Colonic mucosa (tissue), 4 donors: ENCODE measurements around the gene USP32. TPM values are rescaled to one million over a fixed set of nuclear protein-coding genes. Genes with fewer than 3 reads are reported as not detected.
"Not testable (repeated sequence)": the region's sequence is repeated elsewhere in the genome, so short reads cannot be mapped to it uniquely, and the experiment has no call there.

Experiments
- DNase-seq: peaks from one replicate; pipeline ENCODE4 v3.0.0-alpha.2; 2020
- H3K27ac ChIP-seq: fragments of 200-600 bp; one replicate; pipeline ENCODE4 v1.8.0; 2021
- H3K27me3 ChIP-seq: fragments of 200-600 bp; one replicate; pipeline ENCODE4 v1.8.0; 2021
- H3K36me3 ChIP-seq: fragments of 200-600 bp; one replicate; pipeline ENCODE4 v1.8.0; 2021
- H3K4me1 ChIP-seq: fragments of 200-600 bp; one replicate; pipeline ENCODE4 v1.8.0; 2021; ENCODE audit warnings: mild to moderate bottlenecking
- H3K4me3 ChIP-seq: fragments of 200-600 bp; one replicate; pipeline ENCODE4 v1.8.0; 2021
- H3K9ac ChIP-seq, 2 donors: one replicate each; pipeline ENCODE4 v1.7.0; 2013; ENCODE audit warnings: control low read depth in 2 of 2, low read depth in 2 of 2, low read length in 2 of 2
- H3K9me3 ChIP-seq: fragments of 200-600 bp; one replicate; pipeline ENCODE4 v1.8.0; 2021
- CTCF ChIP-seq: fragments of 200-600 bp; IDR thresholded peaks from one replicate; pipeline ENCODE4 v1.8.0; 2022; ENCODE audit warnings: antibody characterized with exemption, mild to moderate bottlenecking
- intact Hi-C: fragments of 100-400 bp; cut with DNase I; formaldehyde crosslinking; loops from one replicate; pipeline ENCODE4 v1.14.1; 2022
- total RNA-seq, 2 donors: library from RNA; stranded (reverse); fragmentation: NEBNext Ultra II Directional in 1 of 2; extraction: Animal tissue kit (Norgen Biotek cat#: 25700) in 1 of 2; gene quantifications; one replicate each; pipeline ENCODE4 v1.2.1, GENCODE V29; 2021
- donor health status: healthy.
- donor health status: DM: no; HTN: no; CAD: no.
- donor health status: DM: no; HTN: no; CAD: no.

Gene USP32
- total RNA-seq, 2 donors from 2014 or later = 28.9 to 52.1 TPM

GRCh38 chr17:60198630-60199029 lies 193.3 kb downstream of the USP32 start:
- H3K36me3 ChIP-seq, H3K9ac ChIP-seq, H3K9me3 ChIP-seq, H3K27ac ChIP-seq, H3K4me3 ChIP-seq, H3K4me1 ChIP-seq, intact Hi-C loops, H3K27me3 ChIP-seq, DNase-seq: not testable (repeated sequence)

GRCh38 chr17:60194141-60194540 lies 197.8 kb downstream of the USP32 start:
- H3K36me3 ChIP-seq, H3K4me3 ChIP-seq, intact Hi-C loops, H3K27me3 ChIP-seq, H3K9ac ChIP-seq, DNase-seq, H3K4me1 ChIP-seq, H3K9me3 ChIP-seq: not testable (repeated sequence)
- peak overlapping the region; percentile 12 for H3K27ac ChIP-seq

GRCh38 chr17:60193482-60193881 lies 198.5 kb downstream of the USP32 start:
- Histone ChIP-seq H3K27ac (peak overlapping the region; percentile 12), H3K9me3 (no peaks in the 10 kb centered on the region), H3K4me1 (no peaks in the 10 kb centered on the region), H3K9ac (no peak overlapping the region), H3K36me3 (no peaks in the 10 kb centered on the region), H3K27me3 (no peaks in the 10 kb centered on the region), H3K4me3 (no peak overlapping the region)
- intact Hi-C loops = no loop called here
- no peak for TF ChIP-seq CTCF
- peak; percentile 22 for DNase-seq

- H3K4me3 ChIP-seq, H3K9ac ChIP-seq, H3K27me3 ChIP-seq, DNase-seq, H3K4me1 ChIP-seq, H3K9me3 ChIP-seq, H3K36me3 ChIP-seq, H3K27ac ChIP-seq, intact Hi-C loops: not testable (repeated sequence)
These were observed 198.9 kb downstream of the USP32 start for GRCh38 chr17:60193032-60193431.

- H3K27ac ChIP-seq, H3K9me3 ChIP-seq, H3K27me3 ChIP-seq, H3K4me1 ChIP-seq, intact Hi-C loops, H3K9ac ChIP-seq, H3K36me3 ChIP-seq, DNase-seq, H3K4me3 ChIP-seq: not testable (repeated sequence)
These were observed 201.9 kb downstream of the USP32 start for GRCh38 chr17:60190032-60190431.

GRCh38 chr17:60188759-60189158 lies 203.2 kb downstream of the USP32 start:
- Histone ChIP-seq H3K9ac (no peak overlapping the region), H3K27me3 (no peaks in the 10 kb centered on the region), H3K27ac (no peak overlapping the region), H3K4me1 (peaks cover 5% of the 10 kb centered on the region), H3K9me3 (no peaks in the 10 kb centered on the region), H3K36me3 (no peaks in the 10 kb centered on the region), H3K4me3 (no peak overlapping the region)
- TF ChIP-seq CTCF = no peak
- no peak for DNase-seq
- intact Hi-C loops = no loop called here

GRCh38 chr17:60186846-60187745 lies 204.8 kb downstream of the USP32 start:
- H3K36me3 ChIP-seq, H3K4me1 ChIP-seq, intact Hi-C loops, H3K27me3 ChIP-seq, H3K4me3 ChIP-seq, H3K9me3 ChIP-seq: not testable (repeated sequence)
- peak overlapping the region in 1 of 2 donors; percentile 34 for H3K9ac ChIP-seq
- DNase-seq = peak; percentile 23
- peak overlapping the region; percentile 70 for H3K27ac ChIP-seq

- H3K4me3 ChIP-seq, H3K27me3 ChIP-seq, intact Hi-C loops, H3K4me1 ChIP-seq, H3K9me3 ChIP-seq, H3K36me3 ChIP-seq, DNase-seq: not testable (repeated sequence)
- Histone ChIP-seq H3K9ac (peak overlapping the region in 1 of 2 donors; percentile 34), H3K27ac (peak overlapping the region; percentile 70)
These were observed 205.6 kb downstream of the USP32 start for GRCh38 chr17:60186372-60186771.

- intact Hi-C loops, H3K27ac ChIP-seq, H3K4me1 ChIP-seq, H3K4me3 ChIP-seq, DNase-seq, H3K9me3 ChIP-seq, H3K27me3 ChIP-seq, H3K9ac ChIP-seq, H3K36me3 ChIP-seq: not testable (repeated sequence)
These were observed 211.6 kb downstream of the USP32 start for GRCh38 chr17:60180380-60180779.

GRCh38 chr17:60178180-60178579 lies 213.8 kb downstream of the USP32 start:
- H3K4me1 ChIP-seq, H3K27ac ChIP-seq, intact Hi-C loops, H3K9ac ChIP-seq, H3K9me3 ChIP-seq, H3K27me3 ChIP-seq, DNase-seq, H3K36me3 ChIP-seq, H3K4me3 ChIP-seq: not testable (repeated sequence)

- H3K36me3 ChIP-seq, H3K27ac ChIP-seq, intact Hi-C loops, H3K9ac ChIP-seq, H3K27me3 ChIP-seq, H3K9me3 ChIP-seq, DNase-seq, H3K4me1 ChIP-seq, H3K4me3 ChIP-seq: not testable (repeated sequence)
These were observed 215.2 kb downstream of the USP32 start for GRCh38 chr17:60176763-60177162.

- intact Hi-C loops, H3K9me3 ChIP-seq, H3K27ac ChIP-seq, H3K4me3 ChIP-seq, H3K27me3 ChIP-seq, H3K36me3 ChIP-seq, H3K9ac ChIP-seq, DNase-seq: not testable (repeated sequence)
- peaks cover 13% of the 10 kb centered on the region for H3K4me1 ChIP-seq
These were observed 217.2 kb downstream of the USP32 start for GRCh38 chr17:60174767-60175166.
